Activated CD8-positive, alpha-beta memory T cell treated with anti-CD3 and anti-CD28 coated beads for 4 hours (primary cell): ENCODE data around the gene MRO.
"Not testable (repeated sequence)": the region's sequence is repeated elsewhere in the genome, so short reads cannot be mapped to it uniquely, and the experiment has no call there.

Source experiments
- DNase-seq, 2 donors: peaks; one replicate each; pipeline ENCODE4 v3.0.0-alpha.2; 2020; ENCODE audit warnings: low read depth in 2 of 2

MRO gene

GRCh38 chr18:50819728-50820378, at the start of gene MRO:
MRO (minus strand) TSS chr18:50820016; CDS start chr18:50809400, 10,616 bp downstream.
- peak; percentile 46 to 56 for DNase-seq

- no peak for DNase-seq
Measured at GRCh38 chr18:50869150-50869549, 49.3 kb upstream of the MRO start.

DNA sequence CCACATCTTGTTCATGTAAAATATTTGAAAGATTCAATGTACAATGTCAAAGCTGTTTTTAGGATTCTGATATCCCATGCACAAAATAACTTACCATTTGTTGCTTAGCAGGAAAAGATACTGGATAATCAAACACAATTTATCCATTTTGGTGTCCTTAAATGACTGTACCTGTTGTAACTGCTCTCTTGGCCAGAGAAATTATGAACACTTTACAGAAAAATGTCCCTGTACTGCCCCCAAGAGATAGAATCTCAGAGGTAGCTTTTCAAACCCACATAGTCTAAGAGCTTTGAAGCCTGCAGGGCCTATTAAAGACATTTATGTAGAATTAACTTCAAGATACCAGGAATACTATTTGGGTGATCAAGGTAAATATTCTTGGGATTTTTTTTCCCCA, 46.9 kb upstream of the MRO start:
- no peak for DNase-seq

- DNase-seq, result no peak
Measured at GRCh38 chr18:50863840-50864375, 44.1 kb upstream of the MRO start.

DNA sequence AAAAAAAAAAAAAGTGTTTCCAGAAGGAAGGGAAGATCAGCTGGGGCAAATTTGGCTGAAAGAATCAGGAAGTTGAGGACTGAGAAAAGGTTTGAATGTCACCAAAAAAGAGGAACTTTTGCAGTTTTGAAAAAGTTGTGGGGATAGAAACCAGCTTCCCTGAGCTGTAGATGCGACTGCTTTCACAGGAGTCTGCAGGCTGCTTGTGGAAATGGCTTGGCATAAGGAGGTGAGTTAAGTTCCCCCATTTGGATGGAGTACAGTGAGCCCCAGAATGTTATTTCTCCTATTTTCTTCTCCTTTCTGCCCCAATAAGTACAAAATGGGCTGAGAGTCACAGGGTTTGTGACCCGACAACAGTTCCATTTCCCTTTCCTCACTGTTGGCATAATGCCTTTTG, 42.6 kb upstream of the MRO start:
- no peak for DNase-seq

GRCh38 chr18:50861617-50862016, 41.8 kb upstream of the MRO start:
- no peak for DNase-seq

GRCh38 chr18:50859793-50860555, 40.2 kb upstream of the MRO start:
- no peak for DNase-seq

GRCh38 chr18:50857694-50858093, 37.9 kb upstream of the MRO start:
- DNase-seq, result no peak

GRCh38 chr18:50857166-50857565, 37.4 kb upstream of the MRO start:
- not testable (repeated sequence) for DNase-seq

GRCh38 chr18:50855976-50856757, 36.4 kb upstream of the MRO start:
- no peak for DNase-seq

DNA sequence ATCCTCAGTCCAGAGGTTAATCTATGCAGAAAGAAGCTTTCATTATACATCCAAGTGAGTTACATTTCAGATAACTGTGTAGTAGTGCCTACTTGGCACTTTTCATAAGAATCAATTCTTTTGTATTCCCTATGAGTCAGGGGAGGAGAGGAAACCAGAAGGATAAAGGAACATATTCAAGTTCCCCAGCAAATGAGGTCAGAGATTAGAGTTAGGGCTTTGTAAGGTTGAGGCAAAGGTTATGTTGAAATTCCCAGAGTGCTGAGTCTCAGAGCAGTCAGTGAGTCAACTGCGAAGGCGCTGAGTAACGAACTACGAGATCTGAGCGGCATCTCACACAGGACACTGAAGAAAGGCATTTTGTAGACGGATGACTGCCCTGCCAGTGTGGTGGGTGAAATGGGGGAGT, 34.1 kb upstream of the MRO start:
- DNase-seq, result no peak

- DNase-seq, result no peak
Measured at GRCh38 chr18:50850307-50851065, 30.7 kb upstream of the MRO start.

GRCh38 chr18:50849419-50849821, 29.6 kb upstream of the MRO start:
- no peak for DNase-seq

- DNase-seq, result no peak
Measured at GRCh38 chr18:50848991-50849390, 29.2 kb upstream of the MRO start.

GRCh38 chr18:50848061-50848551, 28.3 kb upstream of the MRO start:
- no peak for DNase-seq

- no peak for DNase-seq
Measured at GRCh38 chr18:50847192-50847591, 27.4 kb upstream of the MRO start.

- DNase-seq, result no peak
Measured at GRCh38 chr18:50844960-50845359, 25.1 kb upstream of the MRO start.

- DNase-seq, result no peak
Measured at GRCh38 chr18:50844554-50844953, 24.7 kb upstream of the MRO start.

GRCh38 chr18:50842846-50843245, 23.0 kb upstream of the MRO start:
- DNase-seq, result no peak

DNA sequence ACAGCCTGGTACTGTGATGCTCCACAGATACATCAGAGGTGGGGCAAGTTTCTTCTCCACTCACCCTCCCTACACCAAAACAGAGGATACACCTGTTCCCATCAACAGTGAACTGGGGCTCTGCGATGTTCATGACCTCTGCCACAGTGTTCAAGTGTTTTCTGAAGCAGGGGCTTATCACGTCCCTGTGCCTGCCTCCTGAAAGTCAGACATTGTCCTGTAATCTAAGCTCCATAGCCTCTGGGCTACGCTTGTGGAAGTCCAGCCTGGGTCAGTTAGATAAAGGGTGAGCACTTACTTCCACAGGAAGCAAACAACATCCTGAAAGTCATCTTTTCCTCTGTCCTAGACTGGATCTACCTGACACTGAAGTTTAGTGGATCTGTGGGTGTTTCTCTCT, 20.2 kb upstream of the MRO start:
- no peak for DNase-seq

DNA sequence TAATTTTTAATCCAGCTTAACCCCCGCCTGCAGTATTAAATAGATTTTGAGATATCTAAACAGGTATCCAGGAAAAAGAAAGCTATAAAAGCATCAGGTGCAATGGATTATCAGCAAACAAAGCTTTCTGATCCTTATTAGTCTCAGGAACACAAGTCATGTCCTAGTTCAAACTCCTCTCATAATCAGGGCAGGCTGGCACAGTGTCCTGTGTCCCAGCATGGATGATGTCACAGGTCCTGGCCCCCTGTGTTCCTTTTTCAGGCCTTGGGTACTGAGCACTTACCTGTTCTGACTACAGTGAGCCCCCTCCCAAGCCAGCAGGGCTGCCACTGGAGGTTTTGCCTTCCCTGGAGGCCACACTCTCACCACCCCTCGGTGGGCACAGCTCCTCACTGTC, 19.5 kb upstream of the MRO start:
- DNase-seq, result no peak
